Endothelial cell of umbilical vein (primary cell): ENCODE results near the gene DDX47. TPM values are rescaled to one million over a fixed set of nuclear protein-coding genes. Genes with fewer than 3 reads are reported as not detected.

ENCODE experiments used
- BruUV-seq: library from RNA; stranded (reverse); fragments of 400-500 nt; replicated peaks from 2 replicates; lab custom pipeline; 2021; lab: Mats Ljungman, UMichigan
- CTCF ChIA-PET: fragments of 300-600, 350-600 bp; sonication (Branson Sonifier 250); formaldehyde crosslinking; loops from one replicate; lab custom pipeline; 2021; ENCODE audit warnings: antibody characterized with exemption, inconsistent platforms; lab: Charles Lee
- POLR2A ChIA-PET: fragments of 300-600, 350-600 bp; sonication (Branson Sonifier 250); formaldehyde crosslinking; loops from one replicate; lab custom pipeline; 2021; ENCODE audit warnings: antibody characterized with exemption, inconsistent platforms; lab: Charles Lee
- DNase-seq: peaks from one replicate; pipeline ENCODE4 v3.0.0-alpha.2; 2011; ENCODE audit warnings: low read depth, low spot score
- FAIRE-seq: peaks from 2 replicates; lab custom pipeline; 2011; peaks lifted over from hg19 to GRCh38; lab: Jason Lieb, UNC
- H2AFZ ChIP-seq: 2 replicates; pipeline ENCODE4 v1.6.0; 2012; ENCODE audit warnings: low read depth, low read length, control low read depth, inconsistent platforms
- H3K27ac ChIP-seq: 2 replicates; pipeline ENCODE4 v1.5.1; 2011; ENCODE audit warnings: low read depth, mild to moderate bottlenecking, control low read depth, low read length, moderate library complexity; ENCODE audit not compliant: insufficient read depth
- H3K27me3 ChIP-seq, 2 experiments: 2 replicates each; pipeline versions ENCODE4 v1.6.0 to v1.6.1; 2011; ENCODE audit warnings: low read length in 2 of 2, mixed read lengths in 1 of 2; ENCODE audit not compliant: control insufficient read depth in 2 of 2, insufficient read depth in 2 of 2
- H3K36me3 ChIP-seq, 2 experiments: 2 replicates in 1 of 2; 3 replicates in 1 of 2; pipeline ENCODE4 v1.5.1; 2011; ENCODE audit warnings: low read length in 2 of 2, mild to moderate bottlenecking in 1 of 2, moderate library complexity in 1 of 2; ENCODE audit not compliant: control insufficient read depth in 2 of 2, insufficient read depth in 2 of 2; ENCODE audit errors: extremely low read depth in 1 of 2
- H3K4me1 ChIP-seq: 3 replicates; pipeline ENCODE4 v1.5.1; 2011; ENCODE audit warnings: mild to moderate bottlenecking, low read length; ENCODE audit not compliant: control insufficient read depth, insufficient read depth; ENCODE audit errors: extremely low read depth
- H3K4me2 ChIP-seq: 2 replicates; pipeline ENCODE4 v1.6.1; 2011; ENCODE audit warnings: low read length, control low read depth, mixed read lengths; ENCODE audit not compliant: insufficient read depth
- H3K4me3 ChIP-seq, 3 experiments: fragments of 200-600 bp in 1 of 3; sonication (generic), shearing (Covaris generic) in 1 of 3; replicated peaks in 1 of 3; 2 replicates each; pipeline ENCODE4 v1.5.1; 2011 to 2016; ENCODE audit warnings: control low read depth in 3 of 3, low read length in 3 of 3, mild to moderate bottlenecking in 2 of 3, inconsistent platforms in 1 of 3, low read depth in 1 of 3, moderate library complexity in 1 of 3; ENCODE audit not compliant: insufficient read depth in 1 of 3
- H3K79me2 ChIP-seq: 2 replicates; pipeline ENCODE4 v1.6.0; 2012; ENCODE audit warnings: low read length, inconsistent platforms; ENCODE audit not compliant: control insufficient read depth, insufficient read depth
- H3K9ac ChIP-seq: replicated peaks from 2 replicates; pipeline ENCODE3; 2011; ENCODE audit warnings: low read length, control low read depth; ENCODE audit not compliant: insufficient read depth; ENCODE audit errors: extremely low read depth
- H3K9me1 ChIP-seq: replicated peaks from 3 replicates; pipeline ENCODE4 v1.6.0; 2011; ENCODE audit warnings: mild to moderate bottlenecking, low read length; ENCODE audit not compliant: control insufficient read depth, insufficient read depth; ENCODE audit errors: extremely low read depth
- H3K9me3 ChIP-seq: replicated peaks from 2 replicates; pipeline ENCODE4 v1.5.1; 2012; ENCODE audit warnings: low read length, inconsistent platforms; ENCODE audit not compliant: control insufficient read depth, insufficient read depth
- H4K20me1 ChIP-seq: replicated peaks from 2 replicates; pipeline ENCODE3; 2011; ENCODE audit warnings: mild to moderate bottlenecking, low read length; ENCODE audit not compliant: control insufficient read depth, insufficient read depth; ENCODE audit errors: extremely low read depth
- EZH2 ChIP-seq: IDR thresholded peaks from 2 replicates; pipeline ENCODE4 v1.6.1; 2012; ENCODE audit warnings: borderline replicate concordance, low read depth, mild to moderate bottlenecking, moderate library complexity, low read length, inconsistent platforms; ENCODE audit not compliant: severe bottlenecking
- FOS ChIP-seq: IDR thresholded peaks from 2 replicates; pipeline ENCODE4 v1.6.1; 2011; ENCODE audit warnings: mild to moderate bottlenecking, low read length, moderate library complexity, borderline replicate concordance; ENCODE audit not compliant: insufficient read depth
- GATA2 ChIP-seq: IDR thresholded peaks from 2 replicates; pipeline ENCODE4 v1.7.0; 2011; ENCODE audit warnings: low read depth, mild to moderate bottlenecking, moderate library complexity, mixed read lengths, low read length; ENCODE audit not compliant: insufficient read length, insufficient read depth
- JUN ChIP-seq: IDR thresholded peaks from 2 replicates; pipeline ENCODE4 v1.6.1; 2011; ENCODE audit warnings: borderline replicate concordance, low read depth; ENCODE audit not compliant: insufficient read length, insufficient read depth
- MAX ChIP-seq: IDR thresholded peaks from 2 replicates; pipeline ENCODE4 v1.6.1; 2011; ENCODE audit not compliant: insufficient read depth, insufficient read length
- MYC ChIP-seq: IDR thresholded peaks from one replicate; pipeline ENCODE4 v1.6.1; 2011; ENCODE audit warnings: mild to moderate bottlenecking, low read depth, low read length
- POLR2A ChIP-seq: IDR thresholded peaks from 2 replicates; pipeline ENCODE4 v1.6.1; 2012; ENCODE audit warnings: low read depth, mild to moderate bottlenecking, control low read depth, low read length
- POLR2AphosphoS5 ChIP-seq: IDR thresholded peaks from 2 replicates; pipeline ENCODE4 v1.6.1; 2012; ENCODE audit warnings: low read depth, mild to moderate bottlenecking, control low read depth, low read length, moderate library complexity; ENCODE audit not compliant: insufficient read depth
- dilution Hi-C: fragments of 300-500 bp; cut with MboI; formaldehyde crosslinking; loops from one replicate; pipeline ENCODE4 v1.15.0; 2019; ENCODE audit warnings: low sequenced_read_pairs; ENCODE audit not compliant: extremely low pct_ligation_motif_present
- intact Hi-C: fragments of 100-400 bp; cut with micrococcal nuclease; formaldehyde crosslinking; loops from one replicate; pipeline ENCODE4 v1.10.0; 2022
- polyA plus RNA-seq, 4 experiments: library from polyadenylated mRNA; depleted of rRNA in 3 of 4; stranded (reverse) in 3 of 4; unstranded in 1 of 4; fragments of >200 nt; gene quantifications; 2 replicates each; pipeline versions ENCODE4 v1.2.1 to v1.2.3, GENCODE V29; 2011 to 2012; ENCODE audit warnings: missing spikeins in 1 of 4
- total RNA-seq: library from RNA; stranded (reverse); gene quantifications from 2 replicates; pipeline ENCODE4 v1.2.3, GENCODE V29; 2021
- TF ChIP-seq, protein P1 (sequence below), 2 donors: IDR thresholded peaks; 1 replicate in 1 of 2; 2 replicates in 1 of 2; pipeline ENCODE4 v1.5.1; 2011; ENCODE audit warnings: low read length in 2 of 2, mild to moderate bottlenecking in 2 of 2, moderate library complexity in 2 of 2, control low read depth in 1 of 2, inconsistent platforms in 1 of 2, low read depth in 1 of 2; ENCODE audit not compliant: insufficient read depth in 1 of 2; ENCODE audit errors: extremely low read depth in 1 of 2

Gene DDX47
- total and polyA plus RNA-seq, 2 donors (not counting 3 experiments of a cell fraction or from before 2014, with no cell fraction given) = 73.4 to 74.6 TPM

DNA sequence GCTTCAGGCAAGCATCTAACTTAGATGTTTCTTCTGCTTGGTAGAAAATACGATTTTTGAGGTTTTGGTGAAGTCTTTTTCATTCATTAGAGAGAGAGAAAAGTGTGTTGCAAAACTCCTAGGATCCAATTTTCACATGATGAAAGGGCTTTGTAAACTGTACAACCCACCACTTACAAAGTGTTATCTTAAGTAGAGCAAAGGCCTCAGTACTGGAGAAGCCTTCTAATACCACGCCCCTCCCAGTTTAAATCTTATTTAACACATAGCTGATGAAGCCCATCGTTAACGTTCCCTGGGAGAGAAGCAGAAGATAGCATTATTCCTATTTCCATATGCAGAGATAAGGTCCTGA is 26.8 kb upstream of the DDX47 start:
- TSS peak; percentile 71 for BruUV-seq
- intact Hi-C loops = loop anchor here (5.0 kb wide), 1 partner anchor 106 kb away; the partner anchor contains the start of gene GPRC5A
- Histone ChIP-seq H2AFZ (peak overlapping the region; percentile 6), H4K20me1 (no peaks in the 10 kb centered on the region), H3K79me2 (peaks cover 12% of the 10 kb centered on the region), H3K9me1 (no peaks in the 10 kb centered on the region), H3K4me1 (peaks cover 43% of the 10 kb centered on the region), H3K4me3 (peak overlapping the region; percentile 6 to 44 (median 39)), H3K36me3 (no peaks in the 10 kb centered on the region), H3K9me3 (no peaks in the 10 kb centered on the region), H3K27me3 (no peaks in the 10 kb centered on the region), H3K4me2 (peak overlapping the region; percentile 90), H3K27ac (peak overlapping the region; percentile 78), H3K9ac (peak overlapping the region; percentile 83)
- FAIRE-seq = no peak
- no peak for TF ChIP-seq GATA2
- no peak for TF ChIP-seq JUN
- TF ChIP-seq, protein P1, sequence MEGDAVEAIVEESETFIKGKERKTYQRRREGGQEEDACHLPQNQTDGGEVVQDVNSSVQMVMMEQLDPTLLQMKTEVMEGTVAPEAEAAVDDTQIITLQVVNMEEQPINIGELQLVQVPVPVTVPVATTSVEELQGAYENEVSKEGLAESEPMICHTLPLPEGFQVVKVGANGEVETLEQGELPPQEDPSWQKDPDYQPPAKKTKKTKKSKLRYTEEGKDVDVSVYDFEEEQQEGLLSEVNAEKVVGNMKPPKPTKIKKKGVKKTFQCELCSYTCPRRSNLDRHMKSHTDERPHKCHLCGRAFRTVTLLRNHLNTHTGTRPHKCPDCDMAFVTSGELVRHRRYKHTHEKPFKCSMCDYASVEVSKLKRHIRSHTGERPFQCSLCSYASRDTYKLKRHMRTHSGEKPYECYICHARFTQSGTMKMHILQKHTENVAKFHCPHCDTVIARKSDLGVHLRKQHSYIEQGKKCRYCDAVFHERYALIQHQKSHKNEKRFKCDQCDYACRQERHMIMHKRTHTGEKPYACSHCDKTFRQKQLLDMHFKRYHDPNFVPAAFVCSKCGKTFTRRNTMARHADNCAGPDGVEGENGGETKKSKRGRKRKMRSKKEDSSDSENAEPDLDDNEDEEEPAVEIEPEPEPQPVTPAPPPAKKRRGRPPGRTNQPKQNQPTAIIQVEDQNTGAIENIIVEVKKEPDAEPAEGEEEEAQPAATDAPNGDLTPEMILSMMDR (IDR thresholded peaks at IDR 0.05; ENCODE audit: extremely low read depth in 1 of 2, insufficient read depth in 1 of 2, low read depth in 1 of 2, low read length in 2 of 2) = no peak
- no peak for TF ChIP-seq EZH2
- TF ChIP-seq MAX = no peak
- no peak for TF ChIP-seq MYC
- no peak for TF ChIP-seq POLR2AphosphoS5
- no peak for TF ChIP-seq POLR2A
- TF ChIP-seq FOS = no peak
- POLR2A ChIA-PET = interaction anchor here (0.6 to 1.2 kb wide), 2 partner anchors 61 to 105 kb away, joined by 3 read pairs; partner anchors contain the start of gene GPRC5A
- DNase-seq = no peak
- dilution Hi-C loops = no loop called here
- CTCF ChIA-PET = interaction anchor here (1.0 to 5.4 kb wide), 11 partner anchors 27 to 425 kb away, joined by 3 to 40 read pairs (median 8); no protein-coding TSS in a partner anchor
